ENCODE measurements around the gene IL18. TPM values are rescaled to one million over a fixed set of nuclear protein-coding genes. Genes with fewer than 3 reads are reported as not detected.
"Not testable (repeated sequence)": the region's sequence is repeated elsewhere in the genome, so short reads cannot be mapped to it uniquely, and the experiment has no call there.

The IL18 gene
- total RNA-seq, 4 donors from 2014 or later: 5.8 to 18.3 (median 9.3) TPM

GRCh38 chr11:112106070-112106469 lies 57.8 kb downstream of the IL18 start:
- Histone ChIP-seq H3K27ac (no peak overlapping the region), H3K4me1 (no peaks in the 10 kb centered on the region), H3K4me3 (replicated peaks in 1 of 3) (no peak overlapping the region), H3K27me3 (no peaks in the 10 kb centered on the region), H3K36me3 (no peaks in the 10 kb centered on the region), H3K9me3 (no peaks in the 10 kb centered on the region)
- no peak for DNase-seq
- 96 to 100% methylated on average over 8 of the region's 8 CpGs for WGBS, 2 donors
- TF ChIP-seq POLR2A (IDR thresholded peaks at IDR 0.05) (no peak), CTCF (IDR thresholded peaks at IDR 0.05) (no peak)
- intact Hi-C loops (cut with DNase I): no loop called here

- H3K4me1 ChIP-seq: no peaks in the 10 kb centered on the region
- WGBS, 2 donors: 94 to 97% methylated on average over 6 of the region's 6 CpGs
- H3K27ac ChIP-seq: no peak overlapping the region
- TF ChIP-seq POLR2A (IDR thresholded peaks at IDR 0.05) (no peak), CTCF (IDR thresholded peaks at IDR 0.05) (no peak)
- H3K9me3 ChIP-seq: no peaks in the 10 kb centered on the region
- intact Hi-C loops (cut with DNase I): no loop called here
- peaks cover 0 to 3% of the 10 kb centered on the region in 2 donors for H3K36me3 ChIP-seq
- H3K4me3 ChIP-seq (replicated peaks in 1 of 3): no peak overlapping the region
- no peaks in the 10 kb centered on the region for H3K27me3 ChIP-seq
- no peak for DNase-seq
Measured at GRCh38 chr11:112103446-112103845, 60.4 kb downstream of the IL18 start.

GRCh38 chr11:112100462-112100861 lies 63.4 kb downstream of the IL18 start:
- WGBS, 2 donors: 76 to 84% methylated on average over 2 of the region's 2 CpGs
- no peaks in the 10 kb centered on the region for H3K9me3 ChIP-seq
- H3K4me1 ChIP-seq: no peaks in the 10 kb centered on the region
- TF ChIP-seq POLR2A (IDR thresholded peaks at IDR 0.05): no peak
- no peak for TF ChIP-seq CTCF (IDR thresholded peaks at IDR 0.05)
- H3K4me3 ChIP-seq (replicated peaks in 1 of 3): no peak overlapping the region
- no peaks in the 10 kb centered on the region for H3K27me3 ChIP-seq
- DNase-seq: no peak
- no peak overlapping the region for H3K27ac ChIP-seq
- intact Hi-C loops (cut with DNase I): no loop called here
- peaks cover 4 to 14% of the 10 kb centered on the region in 2 donors for H3K36me3 ChIP-seq

- Histone ChIP-seq H3K27me3 (no peaks in the 10 kb centered on the region), H3K27ac (no peak overlapping the region), H3K4me3 (replicated peaks in 1 of 3) (no peak overlapping the region), H3K9me3 (no peaks in the 10 kb centered on the region), H3K36me3 (peaks cover 10 to 30% of the 10 kb centered on the region in 2 donors), H3K4me1 (no peaks in the 10 kb centered on the region)
- TF ChIP-seq CTCF (IDR thresholded peaks at IDR 0.05) (no peak), POLR2A (IDR thresholded peaks at IDR 0.05) (no peak)
- DNase-seq: no peak
- WGBS, 2 donors: 93 to 94% methylated on average over 11 of the region's 11 CpGs
- intact Hi-C loops (cut with DNase I): no loop called here
Measured at GRCh38 chr11:112097734-112098528, 66.0 kb downstream of the IL18 start.

- no peak overlapping the region for H3K27ac ChIP-seq
- H3K27me3 ChIP-seq: no peaks in the 10 kb centered on the region
- no peak overlapping the region for H3K4me3 ChIP-seq (replicated peaks in 1 of 3)
- intact Hi-C loops (cut with DNase I): no loop called here
- no peak for DNase-seq
- H3K36me3 ChIP-seq: peaks cover 20 to 45% of the 10 kb centered on the region in 2 donors
- TF ChIP-seq POLR2A (IDR thresholded peaks at IDR 0.05): no peak
- no peak for TF ChIP-seq CTCF (IDR thresholded peaks at IDR 0.05)
- no peaks in the 10 kb centered on the region for H3K9me3 ChIP-seq
- H3K4me1 ChIP-seq: no peaks in the 10 kb centered on the region
Measured at GRCh38 chr11:112096194-112096593, 67.7 kb downstream of the IL18 start.

GRCh38 chr11:112095302-112095701 lies 68.6 kb downstream of the IL18 start:
- H3K27ac ChIP-seq; H3K4me1 ChIP-seq; H3K27me3 ChIP-seq; DNase-seq; intact Hi-C loops (cut with DNase I); H3K9me3 ChIP-seq; H3K4me3 ChIP-seq (replicated peaks in 1 of 3): not testable (repeated sequence)
- H3K36me3 ChIP-seq: peaks cover 26 to 54% of the 10 kb centered on the region in 2 donors
- WGBS, 2 donors: 93 to 96% methylated on average over 2 of the region's 2 CpGs

Measured in thyroid gland (tissue), 4 donors.